Activated CD4-positive, alpha-beta T cell treated with anti-CD3 and anti-CD28 coated beads for 36 hours (primary cell): ENCODE data around the gene COX14. TPM values are rescaled to one million over a fixed set of nuclear protein-coding genes. Genes with fewer than 3 reads are reported as not detected.

ENCODE experiments used
- ATAC-seq: fragments of 200-7000 bp; cut with Tn5 transposase; one replicate; pipeline ENCODE4 v1.10.0; 2021; ENCODE audit warnings: mild to moderate bottlenecking, moderate library complexity
- CTCF ChIA-PET: fragments of 350-600 bp; sonication (Branson Sonifier 250); formaldehyde crosslinking; loops from one replicate; lab custom pipeline; 2021; ENCODE audit warnings: antibody characterized with exemption; lab: Charles Lee
- POLR2A ChIA-PET: fragments of 350-600 bp; sonication (Branson Sonifier 250); formaldehyde crosslinking; loops from one replicate; lab custom pipeline; 2021; ENCODE audit warnings: antibody characterized with exemption, inconsistent platforms; lab: Charles Lee
- DNase-seq: peaks from one replicate; pipeline ENCODE4 v3.0.0-alpha.2; 2020
- H3K27ac Mint-ChIP-seq: one replicate; pipeline ENCODE4 v1.8.0; 2021; ENCODE audit warnings: mixed read lengths
- H3K27me3 Mint-ChIP-seq: one replicate; pipeline ENCODE4 v1.8.0; 2021; ENCODE audit warnings: mixed read lengths
- H3K36me3 Mint-ChIP-seq: one replicate; pipeline ENCODE4 v1.8.0; 2021; ENCODE audit warnings: low read depth, mixed read lengths
- H3K4me1 Mint-ChIP-seq: one replicate; pipeline ENCODE4 v1.8.0; 2021; ENCODE audit warnings: mixed read lengths
- H3K4me3 Mint-ChIP-seq: one replicate; pipeline ENCODE4 v1.8.0; 2021; ENCODE audit warnings: mild to moderate bottlenecking, moderate library complexity, mixed read lengths
- H3K9me3 Mint-ChIP-seq: one replicate; pipeline ENCODE4 v1.8.0; 2021; ENCODE audit warnings: low read depth, mixed read lengths
- intact Hi-C, 2 experiments: fragments of 100-400 bp; cut with DNase I in 1 of 2; cut with micrococcal nuclease in 1 of 2; formaldehyde crosslinking; loops; one replicate each; pipeline versions ENCODE4 v1.14.2 to v1.15.1; 2022 to 2024; cut with DNase I, micrococcal nuclease
- total RNA-seq, 2 experiments: library from RNA; stranded (reverse); gene quantifications; one replicate each; pipeline ENCODE4 v1.2.3, GENCODE V29; 2021

Gene COX14
- 10 to 100 TPM; 26.8 to 44.2 TPM for total RNA-seq

- H3K36me3 Mint-ChIP-seq: peaks cover 11% of the 10 kb centered on the region
- peak; percentile 91 for ATAC-seq
- H3K9me3 Mint-ChIP-seq: no peaks in the 10 kb centered on the region
- H3K27me3 Mint-ChIP-seq: no peaks in the 10 kb centered on the region
- DNase-seq: peak; percentile 99
- intact Hi-C loops: loop anchor here (1.0 to 5.0 kb wide), 12 partner anchors 27 to 1125 kb away; partner anchors contain the start of genes CERS5 (in 2 of the 2), LARP4 (in 2 of the 2), RACGAP1 (in 2 of the 2) and SMARCD1 (in 2 of the 2)
- H3K4me3 Mint-ChIP-seq: peak within 1 kb of the TSS; percentile 100
- CTCF ChIA-PET: interaction anchor here (0.5 to 8.9 kb wide), 57 partner anchors 9 to 1229 kb away, joined by 3 to 146 read pairs (median 4); partner anchors contain the start of genes CERS5, GPD1, RACGAP1 and SMARCD1
- POLR2A ChIA-PET: interaction anchor here (0.5 to 2.3 kb wide), 20 partner anchors 9 to 651 kb away, joined by 3 to 31 read pairs (median 4); partner anchors contain the start of genes BCDIN3D, CERS5, GPD1 and RACGAP1
- peak within 1 kb of the TSS; percentile 99 for H3K27ac Mint-ChIP-seq
- peaks cover 38% of the 10 kb centered on the region for H3K4me1 Mint-ChIP-seq
Measured at GRCh38 chr12:50111693-50112455, at the start of gene COX14. COX14 (plus strand) TSS chr12:50112236; CDS start chr12:50120044, 7,808 bp downstream.

GRCh38 chr12:50062728-50063460, 49.1 kb upstream of the COX14 start:
- Mint-ChIP-seq H3K9me3 (no peaks in the 10 kb centered on the region), H3K27ac (no peak overlapping the region), H3K4me3 (no peak overlapping the region), H3K27me3 (peaks cover 5% of the 10 kb centered on the region), H3K4me1 (peaks cover 16% of the 10 kb centered on the region), H3K36me3 (peaks cover 4% of the 10 kb centered on the region)
- POLR2A ChIA-PET: interaction anchor here (0.5 kb wide), 1 partner anchor 44 kb away, joined by 3 read pairs; no protein-coding TSS in a partner anchor
- ATAC-seq (no peak), DNase-seq (no peak)
- CTCF ChIA-PET: interaction anchor here (0.6 to 10.0 kb wide), 5 partner anchors 23 to 96 kb away, joined by 3 to 146 read pairs (median 4); no protein-coding TSS in a partner anchor
- intact Hi-C loops: no loop called here

DNA sequence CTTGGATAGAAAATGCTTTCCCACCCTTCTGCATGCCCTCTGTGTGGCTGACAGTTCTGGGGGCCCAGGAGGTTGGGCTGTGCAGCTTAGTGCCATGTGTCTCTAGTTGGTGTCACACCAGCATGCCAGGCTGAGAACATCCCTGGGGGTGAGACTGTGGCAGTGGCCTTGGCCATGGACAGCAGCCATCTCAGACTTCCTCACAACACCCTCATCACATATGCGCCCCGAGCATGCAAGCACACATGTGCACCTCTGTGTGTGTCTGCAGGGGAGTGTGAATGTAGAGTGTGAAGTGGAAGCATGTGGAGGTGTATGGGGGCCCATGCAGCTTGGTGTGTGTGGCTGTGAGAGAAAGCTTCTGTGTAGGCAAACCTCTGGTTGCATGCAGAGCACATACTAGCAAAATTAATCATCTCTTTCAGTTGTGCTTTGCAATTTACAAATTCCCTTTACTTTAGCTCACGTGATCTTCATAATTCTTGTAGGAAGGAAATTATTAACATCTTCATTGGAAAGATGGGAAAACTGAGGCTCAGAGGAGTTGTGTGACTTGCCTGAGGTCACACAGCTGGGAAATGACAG, 46.2 kb upstream of the COX14 start:
- H3K27ac Mint-ChIP-seq: no peak overlapping the region

DNA sequence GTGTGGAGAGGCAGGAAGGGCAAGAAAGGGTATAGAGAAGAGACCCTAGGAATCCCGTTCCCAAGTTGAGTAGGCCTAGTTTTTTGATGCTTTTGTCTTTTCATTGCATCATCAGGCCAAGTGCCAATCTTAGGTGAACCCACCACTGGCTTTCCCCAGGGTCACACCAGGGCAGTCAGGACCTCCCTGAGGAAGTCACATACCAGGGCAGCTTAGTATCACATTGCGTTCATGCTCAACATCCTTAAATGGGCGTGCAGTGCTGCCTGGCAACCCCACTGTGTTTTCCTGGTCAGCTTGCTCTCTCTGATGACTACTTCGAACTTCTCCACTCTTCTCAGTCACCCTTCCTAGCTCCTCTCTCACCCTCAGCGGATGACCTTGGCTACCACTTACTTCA, 45.6 kb upstream of the COX14 start:
- Mint-ChIP-seq H3K36me3 (no peaks in the 10 kb centered on the region), H3K4me1 (peaks cover 6% of the 10 kb centered on the region), H3K4me3 (no peak overlapping the region), H3K27me3 (no peaks in the 10 kb centered on the region), H3K27ac (no peak overlapping the region), H3K9me3 (no peaks in the 10 kb centered on the region)
- intact Hi-C loops: no loop called here
- no peak for DNase-seq
- ATAC-seq: no peak
- ChIA-PET CTCF (interaction anchor here (0.9 to 10.0 kb wide), 8 partner anchors 10 to 298 kb away, joined by 3 to 146 read pairs (median 8); partner anchors contain the start of gene COX14), POLR2A (no interaction called here)

More for the DNA sequence above, 46.2 kb upstream of the COX14 start:
- intact Hi-C loops: no loop called here
- no peak overlapping the region for H3K4me3 Mint-ChIP-seq
- no peaks in the 10 kb centered on the region for H3K9me3 Mint-ChIP-seq
- ATAC-seq: no peak
- H3K27me3 Mint-ChIP-seq: peaks cover 2% of the 10 kb centered on the region
- peaks cover 6% of the 10 kb centered on the region for H3K4me1 Mint-ChIP-seq
- CTCF ChIA-PET: interaction anchor here (0.6 to 10.0 kb wide), 8 partner anchors 10 to 651 kb away, joined by 3 to 146 read pairs (median 6); partner anchors contain the start of gene CERS5
- peaks cover 3% of the 10 kb centered on the region for H3K36me3 Mint-ChIP-seq
- no peak for DNase-seq
- POLR2A ChIA-PET: interaction anchor here (0.6 kb wide), 1 partner anchor 69 kb away, joined by 3 read pairs; no protein-coding TSS in a partner anchor

DNA sequence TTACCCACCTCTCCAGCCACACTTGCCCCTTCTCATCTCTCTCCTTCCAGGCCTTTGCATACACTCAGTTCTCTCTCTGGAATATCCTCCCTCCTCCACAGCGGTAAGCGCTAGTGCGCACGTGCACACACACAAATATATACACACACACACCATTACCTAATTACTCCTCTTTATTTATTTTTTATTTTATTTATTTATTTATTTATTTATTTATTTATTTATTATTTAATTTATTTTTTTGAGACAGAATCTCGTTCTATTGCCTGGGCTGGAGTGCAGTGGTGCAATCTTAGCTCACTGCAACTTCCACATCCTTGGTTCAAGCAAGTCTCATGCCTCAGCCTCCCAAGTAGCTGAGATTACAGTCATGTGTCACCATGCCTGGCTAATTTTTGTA, 43.0 kb upstream of the COX14 start:
- intact Hi-C loops: no loop called here
- ChIA-PET CTCF (interaction anchor here (0.6 to 10.0 kb wide), 16 partner anchors 8 to 127 kb away, joined by 3 to 146 read pairs (median 4); partner anchors contain the start of genes COX14 and SMARCD1), POLR2A (no interaction called here)
- Mint-ChIP-seq H3K4me1 (peaks cover 6% of the 10 kb centered on the region), H3K27me3 (no peaks in the 10 kb centered on the region), H3K9me3 (no peaks in the 10 kb centered on the region), H3K27ac (no peak overlapping the region), H3K36me3 (no peaks in the 10 kb centered on the region), H3K4me3 (no peak overlapping the region)
- DNase-seq: no peak
- no peak for ATAC-seq

DNA sequence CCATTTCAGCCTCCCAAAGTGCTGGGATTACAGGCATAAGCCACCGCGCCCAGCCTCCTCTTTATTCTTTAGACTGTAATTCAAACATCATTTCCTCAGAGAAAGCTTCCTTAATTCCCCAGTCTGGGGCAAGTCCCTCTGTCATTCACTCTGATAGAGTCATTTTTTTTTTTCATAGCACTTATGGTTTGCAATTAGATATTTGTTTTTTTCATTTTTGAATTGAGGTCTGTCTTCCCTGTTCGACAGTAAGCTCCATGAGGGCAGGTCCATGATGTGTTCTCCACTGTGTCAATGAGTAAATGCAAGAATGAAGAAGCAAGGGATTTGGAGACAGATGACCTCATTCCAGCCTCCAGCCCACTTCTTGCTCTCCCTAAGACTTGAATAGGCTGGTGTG, 42.5 kb upstream of the COX14 start:
- ChIA-PET CTCF (interaction anchor here (0.6 to 10.0 kb wide), 20 partner anchors 9 to 201 kb away, joined by 3 to 146 read pairs (median 4); partner anchors contain the start of genes COX14 and SMARCD1), POLR2A (no interaction called here)
- no peak for DNase-seq
- Mint-ChIP-seq H3K9me3 (no peaks in the 10 kb centered on the region), H3K36me3 (no peaks in the 10 kb centered on the region), H3K27me3 (no peaks in the 10 kb centered on the region), H3K27ac (no peak overlapping the region), H3K4me3 (no peak overlapping the region), H3K4me1 (peaks cover 6% of the 10 kb centered on the region)
- intact Hi-C loops: no loop called here
- no peak for ATAC-seq

GRCh38 chr12:50070314-50071060, 41.5 kb upstream of the COX14 start:
- DNase-seq: peak; percentile 83
- intact Hi-C loops: loop anchor here (1.0 kb wide), 2 partner anchors 31 to 103 kb away; no protein-coding TSS in a partner anchor
- ChIA-PET POLR2A (no interaction called here), CTCF (interaction anchor here (0.5 to 10.0 kb wide), 40 partner anchors 8 to 715 kb away, joined by 3 to 146 read pairs (median 4); partner anchors contain the start of genes COX14 and SMARCD1)
- Mint-ChIP-seq H3K4me1 (peaks cover 8% of the 10 kb centered on the region), H3K27ac (no peak overlapping the region), H3K4me3 (no peak overlapping the region), H3K9me3 (no peaks in the 10 kb centered on the region), H3K27me3 (no peaks in the 10 kb centered on the region), H3K36me3 (no peaks in the 10 kb centered on the region)
- peak; percentile 51 for ATAC-seq

GRCh38 chr12:50072198-50072907, 39.7 kb upstream of the COX14 start:
- POLR2A ChIA-PET: no interaction called here

DNA sequence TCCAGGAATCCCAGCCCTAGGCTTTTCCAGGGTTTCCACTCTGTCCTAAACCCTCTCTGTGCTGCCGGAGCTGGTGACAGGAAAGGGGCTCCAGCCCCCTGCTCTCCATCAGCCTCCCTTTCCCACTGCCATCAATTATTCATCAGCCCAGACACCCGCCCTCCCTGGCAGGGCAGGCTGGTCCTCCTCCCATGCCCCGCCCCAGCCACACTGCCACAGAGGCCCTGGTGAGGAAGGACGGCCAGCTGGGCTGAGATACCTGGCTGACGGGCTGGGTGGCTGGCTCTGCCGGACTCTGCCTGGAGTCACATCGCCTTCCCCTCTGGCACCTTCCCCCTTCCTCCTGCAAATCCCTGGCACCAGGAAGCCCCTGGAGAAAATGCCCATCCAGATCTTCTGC, 38.8 kb upstream of the COX14 start:
- Mint-ChIP-seq H3K36me3 (no peaks in the 10 kb centered on the region), H3K27me3 (no peaks in the 10 kb centered on the region), H3K4me3 (no peak overlapping the region), H3K9me3 (no peaks in the 10 kb centered on the region), H3K4me1 (peaks cover 8% of the 10 kb centered on the region), H3K27ac (no peak overlapping the region)
- intact Hi-C loops: no loop called here
- ATAC-seq (no peak), DNase-seq (no peak)
- POLR2A ChIA-PET: no interaction called here
- CTCF ChIA-PET: interaction anchor here (0.7 to 4.7 kb wide), 7 partner anchors 10 to 106 kb away, joined by 3 to 38 read pairs (median 5); partner anchors contain the start of gene SMARCD1

More at GRCh38 chr12:50072198-50072907, 39.7 kb upstream of the COX14 start:
- ATAC-seq (no peak), DNase-seq (no peak)
- CTCF ChIA-PET: interaction anchor here (0.5 to 8.3 kb wide), 8 partner anchors 11 to 663 kb away, joined by 3 to 125 read pairs (median 4); partner anchors contain the start of gene SMARCD1
- H3K27me3 Mint-ChIP-seq: no peaks in the 10 kb centered on the region
- intact Hi-C loops: no loop called here
- H3K4me1 Mint-ChIP-seq: peaks cover 8% of the 10 kb centered on the region
- H3K4me3 Mint-ChIP-seq: no peak overlapping the region
- H3K9me3 Mint-ChIP-seq: no peaks in the 10 kb centered on the region
- H3K27ac Mint-ChIP-seq: no peak overlapping the region
- H3K36me3 Mint-ChIP-seq: no peaks in the 10 kb centered on the region
